NCI-H226 (cell line): ENCODE data around the gene FAM120A.

Experiments used
- DNase-seq: peaks from one replicate; pipeline ENCODE4 v3.0.0-alpha.2; 2015

FAM120A gene

GRCh38 chr9:93562157-93562556 is 110.7 kb downstream of the FAM120A start:
- no peak for DNase-seq

GRCh38 chr9:93565089-93565488 is 113.6 kb downstream of the FAM120A start:
- no peak for DNase-seq

- peak; percentile 86 for DNase-seq
Observed at GRCh38 chr9:93566408-93567270, 115.2 kb downstream of the FAM120A start.

GRCh38 chr9:93567271-93567959 is 115.9 kb downstream of the FAM120A start:
- no peak for DNase-seq

DNA sequence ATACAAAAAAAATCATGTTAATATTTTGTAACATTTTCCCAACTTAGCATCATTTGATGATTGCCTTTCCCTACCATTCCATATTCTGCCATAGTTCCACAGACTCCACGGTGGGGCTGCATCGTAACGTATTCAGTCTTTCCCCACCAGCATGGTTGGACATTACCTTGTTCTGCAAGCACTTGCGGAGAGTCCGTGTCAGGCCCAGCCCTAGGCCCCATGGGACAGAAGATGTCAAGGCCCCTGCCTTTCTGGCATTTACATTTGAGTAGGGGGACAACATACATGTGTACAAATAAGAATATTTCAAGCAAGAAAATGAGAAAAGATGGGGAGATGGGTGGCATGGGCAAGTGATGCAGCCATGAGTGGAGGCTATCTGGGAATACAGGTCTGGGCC is 116.7 kb downstream of the FAM120A start:
- no peak for DNase-seq

DNA sequence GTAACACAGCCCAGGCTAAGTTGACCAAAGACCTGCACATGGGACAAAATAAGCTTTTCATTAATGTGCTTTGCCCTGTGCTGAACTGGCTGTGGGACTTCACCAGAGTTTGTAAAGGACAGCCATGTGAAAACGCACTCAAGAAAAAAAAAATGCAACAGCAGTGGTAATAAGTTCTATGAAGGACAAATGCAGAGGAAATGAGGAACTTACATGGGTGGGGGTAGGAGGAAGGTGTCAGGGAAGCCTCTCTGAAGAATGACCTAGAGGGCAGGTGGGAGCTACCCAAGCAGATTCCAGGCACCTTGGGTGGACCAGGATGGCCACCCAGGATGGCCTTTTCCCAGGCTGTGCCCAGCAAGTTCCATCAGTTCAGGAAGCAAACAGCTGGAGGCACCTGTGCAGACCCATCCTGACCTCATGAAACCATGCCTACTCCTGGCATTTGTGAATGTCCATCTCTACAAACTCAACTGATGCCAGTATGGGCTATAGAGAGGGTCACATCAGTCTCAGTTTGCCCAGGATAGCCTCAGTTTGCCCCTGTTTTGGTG is 118.2 kb downstream of the FAM120A start:
- no peak for DNase-seq

- DNase-seq, result no peak
Observed at GRCh38 chr9:93572221-93572620, 120.7 kb downstream of the FAM120A start.

DNA sequence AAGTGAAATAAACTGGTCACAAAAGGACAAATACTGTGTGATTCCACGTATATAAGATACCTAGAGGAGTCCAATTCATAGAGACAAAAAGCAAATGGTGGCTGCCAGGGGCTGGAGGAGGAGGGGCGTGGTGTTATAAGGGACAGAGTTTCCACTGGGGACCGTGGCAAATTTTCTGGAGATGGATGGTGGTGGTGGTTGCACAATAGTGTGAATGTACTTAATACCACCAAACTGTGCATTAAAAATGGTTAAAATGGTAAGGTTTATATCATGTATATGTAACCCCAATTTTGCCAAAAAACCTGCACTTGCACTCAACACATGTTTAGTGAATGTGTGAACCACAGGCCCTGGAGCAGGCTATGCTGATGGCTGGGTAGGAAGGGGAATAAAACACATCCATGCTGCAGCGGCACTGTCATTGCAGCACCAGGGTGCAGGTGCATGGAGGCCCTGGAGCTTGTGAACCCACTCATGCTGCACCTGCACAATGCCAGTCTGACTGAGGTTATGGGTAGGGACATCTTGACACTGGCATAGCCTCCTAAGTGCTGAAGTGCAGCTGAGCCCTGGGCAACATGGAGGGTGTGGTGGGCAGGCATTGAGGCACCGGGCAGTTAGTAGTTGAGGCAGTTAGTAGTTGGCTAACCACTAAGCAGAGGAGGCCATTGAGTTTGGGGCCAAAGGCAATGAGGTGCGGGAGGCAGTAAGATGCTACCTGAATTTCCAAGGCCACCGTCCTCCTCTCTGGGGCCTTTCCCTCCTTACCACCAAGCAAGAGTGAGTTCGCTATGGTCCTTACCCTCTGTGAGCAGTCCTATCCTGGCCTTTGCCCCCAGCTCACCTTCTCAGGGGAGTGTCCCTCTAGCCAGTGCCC is 121.4 kb downstream of the FAM120A start:
- no peak for DNase-seq

GRCh38 chr9:93573516-93573828 is 122.0 kb downstream of the FAM120A start:
- no peak for DNase-seq

- no peak for DNase-seq
Observed at GRCh38 chr9:93574091-93574899, 122.8 kb downstream of the FAM120A start.

DNA sequence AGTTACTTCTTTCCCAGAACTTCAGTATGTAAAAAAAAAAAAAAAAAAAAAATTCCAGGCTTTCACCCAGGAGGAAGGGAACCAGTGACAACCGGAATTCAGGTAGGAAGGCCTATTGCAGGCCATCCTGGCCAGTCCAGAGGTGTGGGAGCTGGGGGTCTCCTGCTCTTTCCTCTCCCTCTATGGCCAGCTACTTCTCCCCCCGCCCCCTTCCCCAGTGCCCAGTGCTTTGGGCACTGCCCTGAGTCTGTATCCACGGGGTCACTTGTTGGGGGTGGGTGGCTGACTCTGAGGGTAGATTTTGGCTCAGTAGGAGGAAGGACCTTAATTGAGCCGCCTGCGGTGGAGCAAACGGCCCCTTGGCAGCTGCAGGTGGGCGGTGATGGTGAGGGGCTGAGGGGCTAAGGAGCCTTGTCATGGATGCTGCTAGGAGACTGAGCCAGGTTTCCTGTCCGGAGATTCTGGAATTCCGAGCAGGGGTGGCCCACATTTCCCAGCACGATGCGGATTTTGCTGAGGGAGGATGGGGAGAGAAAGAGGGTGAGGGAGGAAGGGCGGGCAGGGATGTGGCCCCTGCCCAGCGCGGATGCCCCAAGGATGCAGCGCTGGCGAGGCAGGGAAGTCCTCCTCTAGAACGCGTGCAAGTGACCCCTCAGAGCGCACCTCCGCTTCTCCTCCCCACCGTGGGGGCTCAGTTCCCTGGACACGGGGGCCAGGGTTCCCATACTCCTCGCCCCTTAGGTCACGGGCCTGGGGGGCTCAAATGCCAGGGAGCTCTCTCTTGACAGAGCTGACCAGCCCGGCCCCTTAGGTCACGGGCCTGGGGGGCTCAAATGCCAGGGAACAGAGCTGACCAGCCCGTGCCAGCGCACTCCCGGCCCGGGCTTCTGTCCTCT is 123.7 kb downstream of the FAM120A start:
- DNase-seq, result no peak

- peak; percentile 23 for DNase-seq
Observed at GRCh38 chr9:93575796-93576257, 124.3 kb downstream of the FAM120A start.

GRCh38 chr9:93576258-93577077 is 125.0 kb downstream of the FAM120A start, which contains the start of gene PHF2:
TSS of gene PHF2 (plus strand) at chr9:93576584. CDS start at chr9:93576774, 190 bp downstream.
- DNase-seq, result no peak

DNA sequence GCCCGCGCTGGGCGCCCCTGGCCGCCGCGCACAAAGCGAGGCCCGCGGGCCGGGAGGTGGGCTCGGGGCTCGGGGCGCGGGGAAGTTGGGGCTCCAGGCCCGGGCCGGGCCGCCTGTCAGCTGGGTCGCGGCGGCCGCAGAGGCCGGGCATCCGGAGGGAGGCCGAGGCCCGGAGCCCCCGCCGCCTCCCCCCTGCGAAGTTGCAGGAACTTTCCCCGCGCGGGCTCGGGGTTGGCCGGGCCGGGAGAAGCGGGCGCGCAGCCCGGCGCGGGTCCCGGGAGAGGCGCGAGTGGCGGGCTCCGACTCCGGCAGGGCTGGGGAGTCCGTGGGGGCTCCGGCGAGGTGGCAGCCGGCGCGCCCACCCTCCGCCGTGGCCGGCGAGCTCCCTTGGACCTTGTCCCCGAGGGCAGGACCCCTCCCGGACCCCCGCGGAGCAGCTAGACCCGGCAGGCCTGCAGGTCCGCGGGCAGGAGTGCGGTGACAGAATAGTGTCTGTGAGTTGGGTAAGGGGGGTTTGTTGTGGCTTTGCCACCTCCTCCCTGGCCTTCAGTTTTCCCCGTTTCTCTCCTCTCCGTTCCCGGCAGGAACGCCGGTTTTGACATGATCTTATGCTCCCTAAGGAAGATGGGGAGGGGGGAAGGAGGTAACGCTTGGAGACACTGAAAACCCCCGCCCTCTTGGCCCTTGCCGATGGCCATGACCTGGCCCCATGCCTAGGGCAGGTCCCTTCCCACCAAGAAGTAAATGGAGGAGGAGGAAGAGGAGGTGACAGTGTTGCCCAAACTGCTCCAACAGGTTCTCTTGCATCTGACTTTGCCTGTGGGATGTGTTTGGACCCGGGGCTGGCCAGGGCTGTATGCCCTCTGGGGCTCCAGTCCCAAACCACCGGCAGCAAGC is 125.8 kb downstream of the FAM120A start:
- DNase-seq, result no peak

DNA sequence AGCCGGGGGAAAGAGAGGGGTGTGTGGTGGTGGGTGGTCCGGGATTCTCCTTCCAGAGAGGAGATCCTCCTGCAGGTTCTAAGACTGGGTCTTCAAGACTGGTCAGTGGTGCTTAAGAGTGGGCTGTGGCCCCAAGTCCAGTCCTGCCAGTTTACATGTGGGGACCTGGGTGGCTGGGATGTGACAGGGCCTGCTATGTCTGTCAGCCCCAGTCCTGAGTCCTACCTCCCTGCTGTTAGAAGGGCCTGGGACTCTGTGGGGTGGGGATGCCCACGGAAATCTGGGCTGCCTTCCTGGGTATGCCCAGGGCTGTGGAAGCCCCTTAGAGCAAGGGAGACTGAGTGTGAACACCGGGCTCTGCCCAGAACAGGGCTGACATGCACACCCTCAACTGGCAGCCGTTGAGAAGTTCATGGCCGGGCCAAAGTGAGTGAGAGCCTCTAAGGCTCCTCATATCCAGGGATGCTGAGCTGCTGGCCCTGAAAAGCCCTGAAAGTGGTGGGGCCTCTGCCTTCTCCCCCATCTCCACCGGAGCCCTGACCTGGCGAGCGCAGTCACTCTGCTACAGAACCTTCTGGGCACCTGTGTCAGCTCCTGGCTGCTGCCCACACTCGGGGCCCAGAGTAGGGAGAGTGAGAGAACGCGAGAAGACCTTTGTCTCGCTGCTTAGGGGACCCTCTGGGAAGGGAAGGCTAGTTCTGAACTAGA is 126.6 kb downstream of the FAM120A start:
- DNase-seq, result no peak

- no peak for DNase-seq
Observed at GRCh38 chr9:93578844-93579243, 127.4 kb downstream of the FAM120A start.

- no peak for DNase-seq
Observed at GRCh38 chr9:93579711-93580516, 128.4 kb downstream of the FAM120A start.
